PC-3 (cell line): Measurements from ENCODE around the gene EPB41L5.

Source experiments
- CTCF ChIP-seq: fragments of 300-600 bp; sonication (generic); conservative IDR thresholded peaks from 2 replicates; pipeline ENCODE4 v1.5.1; 2017; ENCODE audit warnings: antibody characterized with exemption, low read depth, mild to moderate bottlenecking, low read length
- EZH2 ChIP-seq: fragments of 300-600 bp; sonication (generic); IDR thresholded peaks from one replicate; pipeline ENCODE4 v1.6.1; 2017; ENCODE audit warnings: antibody characterized with exemption, mild to moderate bottlenecking, low read length; ENCODE audit not compliant: unreplicated experiment
- EZH2phosphoT487 ChIP-seq: fragments of 300-600 bp; sonication (generic); IDR thresholded peaks from 2 replicates; pipeline ENCODE4 v1.6.1; 2018; ENCODE audit warnings: mild to moderate bottlenecking, antibody characterized with exemption, low read length, borderline replicate concordance

- TF ChIP-seq CTCF (no peak), EZH2phosphoT487 (no peak), EZH2 (no peak)
Observed at GRCh38 chr2:120155308-120155707, 142.4 kb downstream of the EPB41L5 start.
